Measurements from ENCODE around the gene TRIM41. TPM values are rescaled to one million over a fixed set of nuclear protein-coding genes. Genes with fewer than 3 reads are reported as not detected.
"Not testable (repeated sequence)": the region's sequence is repeated elsewhere in the genome, so short reads cannot be mapped to it uniquely, and the experiment has no call there.

The TRIM41 gene
- total RNA-seq, 2 donors from 2014 or later = 15.2 to 20.4 TPM

DNA sequence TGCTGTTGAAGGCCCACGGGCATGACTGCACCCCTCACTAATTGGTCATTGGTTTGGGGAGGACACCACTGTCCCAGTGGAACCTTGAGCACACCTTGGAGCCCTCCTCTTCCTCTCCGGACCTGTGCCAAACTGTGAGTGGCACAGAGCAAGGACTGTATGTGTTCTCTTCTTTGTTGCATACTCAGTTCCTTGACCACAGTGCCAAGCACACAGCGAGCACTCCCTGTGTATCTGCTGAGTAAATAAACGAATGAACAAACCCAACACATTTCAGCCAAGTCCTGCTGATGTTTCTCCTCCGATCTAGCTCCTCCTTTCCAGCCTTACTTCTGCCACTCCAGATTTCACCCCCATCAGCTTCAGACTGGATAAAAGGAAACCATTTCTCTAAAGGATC, 40.6 kb downstream of the TRIM41 start:
- intact Hi-C loops (cut with DNase I) = no loop called here
- DNase-seq (ENCODE audit: low spot score) = no peak

DNA sequence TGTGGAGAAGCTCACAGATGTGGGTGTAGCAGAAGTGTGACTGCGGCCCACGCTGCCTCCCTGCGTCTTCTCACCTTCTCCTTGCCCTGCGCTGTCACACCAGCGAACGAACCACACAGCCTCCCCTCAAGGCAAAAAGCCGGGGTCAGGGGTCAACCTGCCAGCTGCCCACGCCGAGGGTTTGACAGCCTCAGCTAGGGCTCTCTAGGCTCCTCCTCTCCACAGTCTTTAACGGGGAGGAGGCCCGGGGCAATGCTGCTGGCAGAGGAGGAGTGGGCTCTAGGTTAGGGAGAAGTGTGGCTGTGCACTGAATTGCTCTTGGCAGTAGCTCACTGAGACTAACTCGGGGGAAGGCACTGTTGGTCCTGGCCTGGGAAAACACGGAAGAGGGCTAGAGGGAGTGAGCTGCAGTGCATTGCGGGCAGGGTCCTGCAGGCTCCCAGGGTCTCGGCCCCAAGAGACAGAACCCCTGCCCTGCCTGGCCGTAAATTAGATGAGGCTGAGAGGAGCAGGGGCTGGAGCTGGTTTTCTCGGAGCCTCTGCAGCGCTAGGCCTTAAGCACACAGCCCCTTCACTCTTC, 42.1 kb downstream of the TRIM41 start:
- intact Hi-C loops (cut with DNase I) = no loop called here
- no peak for DNase-seq (ENCODE audit: low spot score)

DNA sequence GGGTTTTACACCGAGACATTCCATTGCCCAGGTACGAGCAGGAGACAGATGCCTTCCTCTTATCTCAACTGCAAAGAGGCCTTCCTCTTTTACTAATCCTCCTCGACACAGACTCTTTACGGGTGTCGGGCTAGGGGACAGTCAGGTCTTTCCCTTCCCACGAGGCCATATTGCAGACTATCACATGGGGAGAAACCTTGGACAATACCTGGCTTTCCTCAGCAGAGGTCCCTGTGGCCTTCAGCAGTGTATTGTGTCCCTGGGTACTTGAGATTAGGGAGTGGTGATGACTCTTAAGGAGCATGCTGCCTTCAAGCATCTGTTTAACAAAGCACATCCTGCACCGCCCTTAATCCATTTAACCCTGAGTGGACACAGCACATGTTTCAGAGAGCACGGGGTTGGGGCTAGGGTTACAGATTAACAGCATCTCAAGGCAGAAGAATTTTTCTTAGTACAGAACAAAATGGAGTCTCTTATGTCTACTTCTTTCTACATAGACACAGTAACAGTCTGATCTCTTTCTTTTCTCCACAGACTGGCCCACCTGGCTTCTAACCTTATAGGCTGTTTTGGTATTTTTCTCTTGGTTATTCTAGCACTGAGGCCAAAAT, 44.3 kb downstream of the TRIM41 start:
- DNase-seq (ENCODE audit: low spot score); intact Hi-C loops (cut with DNase I): not testable (repeated sequence)

DNA sequence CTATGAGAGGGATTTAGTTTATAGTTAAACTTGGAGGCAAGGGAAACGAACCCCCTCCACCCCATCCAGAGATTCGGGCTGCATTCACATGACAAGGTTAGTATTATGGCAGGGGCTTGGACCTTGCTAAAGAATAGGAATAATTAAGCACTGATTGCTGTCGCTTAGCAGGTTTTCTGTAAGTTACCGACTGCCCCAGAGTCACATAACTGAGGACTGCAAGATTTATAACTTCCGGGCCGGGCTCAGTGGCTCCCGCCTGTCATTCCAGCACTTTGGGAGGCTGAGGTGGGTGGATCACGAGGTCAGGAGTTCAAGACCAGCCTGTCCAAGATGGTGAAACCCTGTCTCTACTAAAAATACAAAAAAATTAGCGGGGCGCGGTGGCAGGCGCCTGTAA, 44.8 kb downstream of the TRIM41 start:
- intact Hi-C loops (cut with DNase I); DNase-seq (ENCODE audit: low spot score): not testable (repeated sequence)

DNA sequence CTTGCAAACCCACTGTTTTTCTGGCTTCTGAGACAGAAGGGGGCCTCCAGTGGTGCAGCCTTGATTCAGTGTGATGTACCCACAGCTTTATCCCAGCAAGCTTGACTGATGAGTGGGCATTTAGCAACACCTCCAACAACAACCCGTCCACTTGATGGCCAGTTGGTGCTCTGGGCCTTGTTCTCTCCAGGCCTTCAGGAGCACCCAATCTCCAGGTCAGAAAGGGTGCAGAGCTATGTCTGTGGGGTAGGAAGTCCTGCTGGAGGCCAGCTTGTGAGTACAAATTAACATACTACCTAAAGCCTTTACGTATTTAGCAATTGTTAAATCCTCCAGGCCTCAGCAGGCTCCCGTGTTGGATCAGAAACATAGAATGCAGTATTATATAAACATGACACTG, 48.0 kb downstream of the TRIM41 start:
- no peak for DNase-seq (ENCODE audit: low spot score)
- intact Hi-C loops (cut with DNase I) = no loop called here

DNA sequence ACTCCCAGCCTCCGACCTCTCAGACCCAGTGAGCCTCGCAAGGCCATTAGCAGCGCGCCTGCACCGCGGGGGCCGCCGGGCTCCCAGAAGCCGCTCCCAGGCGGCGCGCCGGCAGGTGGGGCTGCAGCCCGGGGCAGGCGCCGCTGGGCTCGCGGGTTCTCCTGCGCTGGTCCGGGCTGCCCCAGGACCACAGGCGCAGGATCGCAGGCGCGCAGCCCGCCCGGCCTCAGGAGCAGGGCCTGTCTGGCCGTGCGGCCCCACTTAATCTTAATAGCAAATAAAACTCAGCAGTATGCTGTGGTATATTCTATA, 50.3 kb downstream of the TRIM41 start:
- DNase-seq (ENCODE audit: low spot score); intact Hi-C loops (cut with DNase I): not testable (repeated sequence)

DNA sequence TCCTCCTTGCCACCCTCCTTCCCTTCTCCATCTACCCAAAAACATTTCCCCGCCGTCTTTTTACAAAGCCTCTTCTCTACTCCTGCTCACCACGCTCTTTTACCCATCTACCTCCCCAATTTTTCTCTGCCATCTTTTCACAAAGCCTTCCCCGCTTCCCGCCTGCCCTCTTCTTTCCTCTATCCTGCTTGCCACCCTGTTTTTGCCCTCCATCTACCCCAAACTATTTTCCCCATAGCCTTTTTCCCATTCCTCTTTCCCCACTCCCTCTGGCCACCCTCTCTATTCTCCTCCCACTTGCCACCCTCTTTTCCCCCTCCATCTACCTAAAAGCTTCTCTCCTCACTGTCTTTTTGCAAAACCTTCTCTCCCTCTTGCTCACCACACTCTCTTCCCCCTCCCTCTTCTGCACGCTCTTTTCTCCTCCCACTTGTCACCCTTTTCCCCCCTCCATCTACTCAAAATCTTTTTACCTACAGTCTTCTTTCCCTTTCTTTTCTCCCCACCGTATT, 57.2 kb downstream of the TRIM41 start:
- intact Hi-C loops (cut with DNase I) = no loop called here
- no peak for DNase-seq (ENCODE audit: low spot score)

DNA sequence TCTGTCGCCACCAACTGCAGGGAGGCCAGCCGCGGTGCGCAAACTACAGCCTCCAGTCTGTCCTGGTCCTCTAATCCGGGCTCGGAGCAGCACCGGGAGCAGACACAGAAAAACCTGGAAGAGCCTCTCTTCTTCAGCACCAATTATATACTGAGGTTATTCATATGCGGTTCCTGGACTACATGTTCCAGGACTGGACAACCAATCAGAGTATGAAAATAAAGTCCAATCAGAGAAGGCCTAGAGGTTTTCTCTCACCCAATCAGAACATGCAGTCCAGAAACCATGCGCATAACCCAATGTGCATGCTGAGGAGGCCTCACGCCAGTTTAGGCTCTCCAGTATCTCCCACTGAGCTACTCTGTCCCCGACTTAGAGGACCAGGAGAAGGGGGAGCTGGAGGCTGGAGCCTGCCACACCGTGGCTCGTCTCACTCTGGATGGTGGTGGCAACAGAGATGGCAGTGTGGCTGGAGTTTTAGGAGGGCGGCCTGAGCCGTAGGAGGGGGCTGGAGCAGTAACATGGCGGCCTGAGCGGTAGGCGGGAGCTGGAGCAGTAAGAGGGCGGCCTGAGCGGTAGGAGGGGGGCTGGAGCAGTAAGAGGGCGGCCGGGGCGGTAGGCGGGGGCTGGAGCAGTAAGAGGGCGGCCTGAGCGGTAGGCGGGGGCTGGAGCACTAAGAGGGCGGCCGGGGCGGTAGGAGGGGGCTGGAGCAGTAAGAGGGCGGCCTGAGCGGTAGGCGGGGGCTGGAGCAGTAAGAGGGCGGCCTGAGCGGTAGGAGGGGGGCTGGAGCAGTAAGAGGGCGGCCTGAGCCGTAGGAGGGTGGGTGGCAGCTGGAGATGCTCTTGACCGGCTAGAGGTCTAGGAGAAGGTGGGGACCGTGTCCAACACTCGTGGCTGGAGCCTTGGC, 58.2 kb downstream of the TRIM41 start:
- intact Hi-C loops (cut with DNase I) = no loop called here
- DNase-seq (ENCODE audit: low spot score) = no peak

DNA sequence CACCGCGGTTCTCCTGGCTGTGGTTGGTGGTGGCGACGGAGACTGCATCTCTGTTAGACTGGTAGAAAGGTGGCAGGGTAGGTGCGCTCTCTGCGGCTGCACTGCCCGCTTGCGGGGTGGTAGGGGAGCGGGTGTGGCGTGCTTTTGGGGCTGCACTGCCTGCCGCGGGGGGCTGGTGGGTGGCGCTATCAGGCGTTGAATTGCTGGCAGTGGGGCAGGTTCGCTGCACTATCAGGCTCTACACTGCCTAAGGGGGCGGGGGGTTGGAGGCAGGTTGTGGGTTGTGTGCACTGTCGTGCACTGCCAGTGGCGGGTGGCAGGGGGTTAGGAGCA, 58.9 kb downstream of the TRIM41 start:
- intact Hi-C loops (cut with DNase I) = no loop called here
- DNase-seq (ENCODE audit: low spot score) = no peak

DNA sequence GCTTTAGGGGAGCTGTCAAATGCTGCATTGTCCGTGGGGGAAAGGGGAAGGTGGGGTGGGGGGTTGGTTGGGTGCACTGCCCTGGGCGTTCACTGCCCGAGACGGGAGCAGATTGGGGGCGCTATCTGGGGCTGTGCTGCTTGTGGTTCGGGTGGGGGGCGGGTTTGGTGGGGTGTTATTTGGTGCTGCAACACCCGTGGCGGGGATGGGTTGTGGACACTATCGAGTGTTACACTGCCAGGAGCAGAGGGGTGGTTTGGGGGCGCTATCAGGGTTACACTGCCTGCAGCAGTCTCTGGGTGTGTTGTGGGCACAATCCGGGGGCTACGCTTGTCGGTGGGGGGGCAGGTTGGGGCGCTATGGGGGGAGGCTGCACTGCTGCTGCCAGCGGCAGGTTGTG, 59.3 kb downstream of the TRIM41 start:
- intact Hi-C loops (cut with DNase I); DNase-seq (ENCODE audit: low spot score): not testable (repeated sequence)

DNA sequence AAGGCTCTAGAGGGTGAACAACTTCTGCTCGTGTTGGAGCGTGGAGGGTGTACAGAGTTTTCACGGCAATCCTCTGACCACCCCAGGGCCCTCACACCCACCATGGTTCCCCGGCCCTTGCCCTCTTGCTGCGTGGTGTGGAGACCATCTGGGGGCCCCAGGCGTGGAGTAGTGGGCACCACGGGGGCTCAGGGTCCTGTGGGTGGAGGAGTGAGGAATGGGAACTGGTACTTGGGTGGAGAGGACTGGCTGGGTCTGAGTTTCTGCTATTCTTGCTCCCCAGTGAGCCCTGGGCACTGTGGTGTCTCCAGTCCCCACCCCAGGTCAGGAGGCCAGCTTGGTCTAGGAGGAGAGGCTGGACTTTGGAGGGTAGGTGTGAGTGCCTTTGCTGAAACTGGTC, 59.8 kb downstream of the TRIM41 start:
- intact Hi-C loops (cut with DNase I) = no loop called here
- no peak for DNase-seq (ENCODE audit: low spot score)

DNA sequence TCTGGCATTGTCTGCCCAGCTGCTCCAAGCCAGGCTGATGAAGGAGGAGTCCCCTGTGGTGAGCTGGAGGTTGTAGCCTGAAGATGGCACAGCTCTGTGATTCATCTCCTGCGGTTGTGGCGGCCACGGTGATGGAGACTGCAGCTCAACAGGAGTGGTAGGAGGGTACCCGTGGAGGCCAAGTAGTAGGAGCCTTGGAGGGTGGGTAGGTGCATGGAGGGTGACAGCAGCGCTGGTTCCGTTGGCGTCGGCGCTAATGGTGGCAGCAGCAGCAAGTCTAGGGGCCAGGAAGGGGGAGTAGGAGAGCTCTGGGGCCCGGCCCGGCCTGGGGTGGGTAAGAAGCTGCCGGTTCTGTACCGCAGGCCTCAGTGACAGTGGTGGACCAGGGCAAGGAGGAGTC, 60.3 kb downstream of the TRIM41 start:
- DNase-seq (ENCODE audit: low spot score) = no peak
- intact Hi-C loops (cut with DNase I) = no loop called here

DNA sequence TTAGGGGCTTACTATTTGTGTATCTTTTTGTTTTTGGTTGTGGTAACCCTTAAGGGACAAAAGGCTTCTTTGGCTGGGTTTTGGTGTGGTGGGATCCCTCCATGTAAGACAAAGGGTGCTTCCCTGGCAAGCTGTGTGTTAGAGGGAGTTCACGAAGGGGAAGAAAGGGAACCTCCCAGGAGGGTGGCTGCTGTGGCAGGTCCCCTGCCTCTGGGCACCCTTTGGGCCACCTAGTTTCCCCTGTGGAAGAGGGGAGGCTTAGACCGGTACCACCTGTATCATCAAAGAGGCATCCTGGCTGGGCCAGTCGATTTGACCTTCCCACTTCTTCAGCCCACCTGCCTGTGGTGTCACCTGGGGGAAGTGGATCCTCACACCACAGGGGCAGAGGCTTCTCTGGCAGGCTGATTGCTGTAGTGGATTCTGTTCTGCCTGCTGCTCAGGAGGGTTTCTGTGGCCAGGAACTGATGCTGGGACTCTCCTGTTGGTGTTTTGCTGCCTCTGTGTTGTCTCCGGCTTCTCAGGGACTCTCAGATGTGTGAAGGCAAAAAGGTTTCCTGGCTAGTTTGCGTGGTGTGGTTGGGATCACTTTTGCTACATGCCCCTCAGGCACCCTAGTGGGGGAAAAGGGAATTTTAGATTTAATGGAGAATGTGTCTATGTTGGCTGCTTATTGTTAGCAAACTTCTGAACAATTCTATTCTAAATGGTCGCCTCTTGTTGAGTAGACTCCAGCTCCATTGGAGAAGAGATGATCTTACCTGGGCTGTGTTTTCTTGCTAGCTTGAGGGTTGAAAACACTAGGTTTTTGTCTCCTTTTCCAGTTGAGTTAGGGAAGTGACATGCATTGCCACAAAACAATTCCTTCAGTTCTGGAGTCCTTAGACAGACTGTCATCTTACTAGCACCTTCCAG, 61.0 kb downstream of the TRIM41 start:
- intact Hi-C loops (cut with DNase I); DNase-seq (ENCODE audit: low spot score): not testable (repeated sequence)

Small RNA genes within 50 kb of the gene (microRNA-seq; reads per million reads assigned to microRNA genes)
- gene MIR4638 (ENCODE audit: borderline microRNAs expressed in 2 of 2) = 0 reads per million in 2 donors

Other genes starting within 250 kb of the TRIM41 start
- gene BTNL3, start 234.4 kb upstream of the TRIM41 start, total RNA-seq = not detected
- 10 to 100 TPM; 13.4 to 22.6 TPM for gene BTNL9, start 183.0 kb upstream of the TRIM41 start, total RNA-seq
- not detected for gene OR2V1, start 92.1 kb upstream of the TRIM41 start, total RNA-seq
- not detected for gene OR2V2, start 75.7 kb upstream of the TRIM41 start, total RNA-seq
- gene TRIM7, start 18.1 kb upstream of the TRIM41 start, total RNA-seq = 1 to 10 TPM; 3.1 to 3.5 TPM
- gene RACK1, start 20.6 kb downstream of the TRIM41 start, total RNA-seq = 1,000 to 10,000 TPM; 1,013 to 1,030 TPM
- 10 to 100 TPM in 1 of 2 donors, 1 to 10 TPM in 1; 9.5 to 12.1 TPM for gene TRIM52, start 37.9 kb downstream of the TRIM41 start, total RNA-seq
- gene OR4F3, start 144.0 kb downstream of the TRIM41 start, total RNA-seq = not detected